Body of pancreas (tissue), 4 donors: ENCODE measurements around the gene HSPA12B. TPM values are rescaled to one million over a fixed set of nuclear protein-coding genes. Genes with fewer than 3 reads are reported as not detected.

Experiments used
- ATAC-seq: fragments of 150-250 bp; one replicate; pipeline ENCODE4 v1.9.1; 2016
- DNase-seq, 4 donors: peaks; one replicate each; pipeline ENCODE4 v3.0.0-alpha.2; 2019
- H3K27ac ChIP-seq, 4 donors: fragments of 200-600 bp; sonication (generic); 1 replicate in 3 of 4; 2 replicates in 1 of 4; pipeline versions ENCODE4 v1.5.1 to v1.6.1; 2016 to 2019; ENCODE audit warnings: mild to moderate bottlenecking in 1 of 4, mixed read lengths in 1 of 4, moderate library complexity in 1 of 4
- H3K27me3 ChIP-seq, 2 donors: fragments of 200-600 bp; sonication (generic); one replicate each; pipeline ENCODE4 v1.6.0; 2016; ENCODE audit warnings: mild to moderate bottlenecking in 1 of 2
- H3K36me3 ChIP-seq, 2 donors: fragments of 200-600 bp; sonication (generic); replicated peaks in 1 of 2; 2 replicates each; pipeline ENCODE4 v1.5.1; 2016; ENCODE audit warnings: low read depth in 2 of 2; ENCODE audit not compliant: insufficient read depth in 1 of 2
- H3K4me1 ChIP-seq: fragments of 200-600 bp; sonication (generic); one replicate; pipeline ENCODE4 v1.6.0; 2016
- H3K4me3 ChIP-seq, 2 donors: fragments of 200-600 bp; sonication (generic); 1 replicate in 1 of 2; 2 replicates in 1 of 2; pipeline ENCODE4 v1.5.1; 2016 to 2019
- H3K9me3 ChIP-seq, 3 donors: fragments of 200-600 bp; sonication (generic); 1 replicate in 2 of 3; 2 replicates in 1 of 3; pipeline ENCODE4 v1.5.1; 2016
- CTCF ChIP-seq, 7 experiments: fragments of 450-650 bp in 4 of 7; fragments of 200-600 bp in 3 of 7; sonication (generic) in 3 of 7; IDR thresholded peaks; one replicate each; pipeline ENCODE4 v1.5.1; 2016 to 2019; ENCODE audit warnings: antibody characterized with exemption in 7 of 7
- POLR2A ChIP-seq, 3 donors: fragments of 450-650 bp; IDR thresholded peaks; one replicate each; pipeline ENCODE4 v1.6.1; 2016; ENCODE audit warnings: antibody characterized with exemption in 3 of 3, mild to moderate bottlenecking in 2 of 3
- WGBS, 2 donors: methylation state at CpG; one replicate each; pipeline ENCODE4 v1.1.5; 2017; 5-methylcytosine and 5-hydroxymethylcytosine counted together
- intact Hi-C: fragments of 100-400 bp; cut with DNase I; formaldehyde crosslinking; loops from one replicate; pipeline ENCODE4 v1.15.1; 2023
- total RNA-seq, 2 donors: library from RNA; depleted of rRNA; stranded (reverse); fragments of >200 nt; gene quantifications; one replicate each; pipeline ENCODE4 v1.1.0, GENCODE V29; 2016

HSPA12B gene
- total RNA-seq, 2 donors from 2014 or later = 3.3 to 4.4 TPM

- Histone ChIP-seq H3K9me3 (no peaks in the 10 kb centered on the region), H3K4me3 (no peak overlapping the region), H3K4me1 (peaks cover 16% of the 10 kb centered on the region), H3K36me3 (no peaks in the 10 kb centered on the region), H3K27ac (no peak overlapping the region), H3K27me3 (no peaks in the 10 kb centered on the region)
- intact Hi-C loops = no loop called here
- ATAC-seq (no peak), DNase-seq (no peak)
- WGBS, 2 donors = 82 to 86% methylated on average over 4 of the region's 4 CpGs
- TF ChIP-seq CTCF (IDR thresholded peaks at IDR 0.05) = no peak
- no peak for TF ChIP-seq POLR2A (IDR thresholded peaks at IDR 0.05)
These were observed 43.1 kb downstream of the HSPA12B start for GRCh38 chr20:3775457-3776108.

- TF ChIP-seq CTCF (IDR thresholded peaks at IDR 0.05) = no peak
- no peak for TF ChIP-seq POLR2A (IDR thresholded peaks at IDR 0.05)
- intact Hi-C loops = no loop called here
- H3K9me3 ChIP-seq = no peaks in the 10 kb centered on the region
- 13 to 50% methylated on average over 2 to 16 of the region's 16 CpGs for WGBS, 2 donors
- ATAC-seq = no peak
- peaks cover 31% of the 10 kb centered on the region for H3K4me1 ChIP-seq
- no peak for DNase-seq
- no peaks in the 10 kb centered on the region for H3K36me3 ChIP-seq
- H3K27ac ChIP-seq = no peak overlapping the region
- peak overlapping the region in 1 of 2 donors; percentile 8 for H3K4me3 ChIP-seq
- no peaks in the 10 kb centered on the region for H3K27me3 ChIP-seq
These were observed 44.9 kb downstream of the HSPA12B start for GRCh38 chr20:3777381-3777715.

GRCh38 chr20:3777716-3778629 is 45.5 kb downstream of the HSPA12B start:
- H3K4me1 ChIP-seq = peaks cover 37% of the 10 kb centered on the region
- ATAC-seq = peak; percentile 52
- peak; percentile 51 to 66 (median 58) for DNase-seq
- H3K27ac ChIP-seq = peak overlapping the region in 1 of 4 donors; percentile 2
- no peaks in the 10 kb centered on the region for H3K36me3 ChIP-seq
- H3K4me3 ChIP-seq = peak overlapping the region in 1 of 2 donors; percentile 8
- intact Hi-C loops = no loop called here
- H3K9me3 ChIP-seq = no peaks in the 10 kb centered on the region
- TF ChIP-seq CTCF (IDR thresholded peaks at IDR 0.05) = peak in 2 of 7 experiments; percentile 16 to 17
- peak in 1 of 3 donors; percentile 5 for TF ChIP-seq POLR2A (IDR thresholded peaks at IDR 0.05)
- WGBS, 2 donors = 4% methylated on average over 70 of the region's 70 CpGs; no CpG with 5 or more reads in 1 of the 2 donors
- no peaks in the 10 kb centered on the region for H3K27me3 ChIP-seq

- no peak for TF ChIP-seq CTCF (IDR thresholded peaks at IDR 0.05)
- TF ChIP-seq POLR2A (IDR thresholded peaks at IDR 0.05) = no peak
- peaks cover 47% of the 10 kb centered on the region for H3K4me1 ChIP-seq
- no peaks in the 10 kb centered on the region for H3K9me3 ChIP-seq
- no peak overlapping the region for H3K4me3 ChIP-seq
- intact Hi-C loops = no loop called here
- 71 to 92% methylated on average over 11 to 17 of the region's 18 CpGs for WGBS, 2 donors
- ATAC-seq (no peak), DNase-seq (no peak)
- no peaks in the 10 kb centered on the region for H3K36me3 ChIP-seq
- H3K27me3 ChIP-seq = no peaks in the 10 kb centered on the region
- no peak overlapping the region for H3K27ac ChIP-seq
These were observed 46.5 kb downstream of the HSPA12B start for GRCh38 chr20:3778976-3779375.
